DND-41 (cell line): Measurements from ENCODE around the gene RAB44.

Experiments
- ATAC-seq: fragments of 200-7000 bp; cut with Tn5 transposase; 3 replicates; pipeline ENCODE4 v1.9.1; 2021; ENCODE audit warnings: low read depth; ENCODE audit not compliant: insufficient read depth
- DNase-seq: peaks from one replicate; pipeline ENCODE4 v3.0.0-alpha.2; 2020
- H2AFZ ChIP-seq: 2 replicates; pipeline ENCODE4 v1.6.0; 2012; ENCODE audit warnings: low read depth, low read length
- H3K27ac ChIP-seq: 2 replicates; pipeline ENCODE4 v1.5.1; 2012; ENCODE audit warnings: low read length, inconsistent platforms
- H3K27me3 ChIP-seq: fragments of 200-600 bp; sonication (generic); 2 replicates; pipeline ENCODE4 v1.6.0; 2012; ENCODE audit warnings: low read length, mild to moderate bottlenecking, inconsistent platforms; ENCODE audit not compliant: insufficient read depth, poor library complexity
- H3K36me3 ChIP-seq: 2 replicates; pipeline ENCODE4 v1.5.1; 2012; ENCODE audit warnings: low read length, inconsistent platforms; ENCODE audit not compliant: insufficient read depth
- H3K4me1 ChIP-seq: 2 replicates; pipeline ENCODE4 v1.5.1; 2012; ENCODE audit warnings: mild to moderate bottlenecking, low read length; ENCODE audit not compliant: insufficient read depth
- H3K4me2 ChIP-seq: 2 replicates; pipeline ENCODE4 v1.6.0; 2012; ENCODE audit warnings: mild to moderate bottlenecking, moderate library complexity, low read length, inconsistent platforms; ENCODE audit not compliant: insufficient read depth
- H3K4me3 ChIP-seq, 2 experiments: fragments of 200-600 bp in 1 of 2; shearing (Covaris generic) in 1 of 2; 2 replicates each; pipeline ENCODE4 v1.5.1; 2012 to 2016; ENCODE audit warnings: inconsistent platforms in 2 of 2, low read length in 2 of 2, mild to moderate bottlenecking in 2 of 2, low read depth in 1 of 2, moderate library complexity in 1 of 2
- H3K79me2 ChIP-seq: 2 replicates; pipeline ENCODE4 v1.6.0; 2012; ENCODE audit warnings: low read length, inconsistent platforms; ENCODE audit not compliant: insufficient read depth
- H3K9ac ChIP-seq: 2 replicates; pipeline ENCODE4 v1.6.0; 2012; ENCODE audit warnings: low read depth, mild to moderate bottlenecking, inconsistent platforms, low read length, moderate library complexity
- H3K9me3 ChIP-seq: 2 replicates; pipeline ENCODE4 v1.5.1; 2012; ENCODE audit warnings: low read length, moderate library complexity, mild to moderate bottlenecking, inconsistent platforms; ENCODE audit not compliant: insufficient read depth, severe bottlenecking
- H4K20me1 ChIP-seq: 2 replicates; pipeline ENCODE4 v1.6.0; 2012; ENCODE audit warnings: low read length; ENCODE audit not compliant: insufficient read depth
- EZH2 ChIP-seq: IDR thresholded peaks from 3 replicates; pipeline ENCODE4 v1.6.1; 2012; ENCODE audit warnings: borderline replicate concordance, low read depth, mild to moderate bottlenecking, moderate library complexity, low read length, inconsistent platforms; ENCODE audit not compliant: severe bottlenecking
- TF ChIP-seq, protein P1 (sequence below): IDR thresholded peaks from 2 replicates; pipeline ENCODE4 v1.5.1; 2012; ENCODE audit warnings: borderline replicate concordance, low read length, moderate library complexity, mild to moderate bottlenecking; ENCODE audit not compliant: poor library complexity, severe bottlenecking; ENCODE audit errors: extremely low read depth

RAB44 gene

GRCh38 chr6:36688063-36688738 is 9.4 kb upstream of the RAB44 start:
- no peaks in the 10 kb centered on the region for H3K27me3 ChIP-seq
- ATAC-seq, result no peak
- H3K27ac ChIP-seq, result no peak overlapping the region
- TF ChIP-seq, protein P1, sequence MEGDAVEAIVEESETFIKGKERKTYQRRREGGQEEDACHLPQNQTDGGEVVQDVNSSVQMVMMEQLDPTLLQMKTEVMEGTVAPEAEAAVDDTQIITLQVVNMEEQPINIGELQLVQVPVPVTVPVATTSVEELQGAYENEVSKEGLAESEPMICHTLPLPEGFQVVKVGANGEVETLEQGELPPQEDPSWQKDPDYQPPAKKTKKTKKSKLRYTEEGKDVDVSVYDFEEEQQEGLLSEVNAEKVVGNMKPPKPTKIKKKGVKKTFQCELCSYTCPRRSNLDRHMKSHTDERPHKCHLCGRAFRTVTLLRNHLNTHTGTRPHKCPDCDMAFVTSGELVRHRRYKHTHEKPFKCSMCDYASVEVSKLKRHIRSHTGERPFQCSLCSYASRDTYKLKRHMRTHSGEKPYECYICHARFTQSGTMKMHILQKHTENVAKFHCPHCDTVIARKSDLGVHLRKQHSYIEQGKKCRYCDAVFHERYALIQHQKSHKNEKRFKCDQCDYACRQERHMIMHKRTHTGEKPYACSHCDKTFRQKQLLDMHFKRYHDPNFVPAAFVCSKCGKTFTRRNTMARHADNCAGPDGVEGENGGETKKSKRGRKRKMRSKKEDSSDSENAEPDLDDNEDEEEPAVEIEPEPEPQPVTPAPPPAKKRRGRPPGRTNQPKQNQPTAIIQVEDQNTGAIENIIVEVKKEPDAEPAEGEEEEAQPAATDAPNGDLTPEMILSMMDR, result no peak
- no peak for TF ChIP-seq EZH2
- no peak overlapping the region for H3K9ac ChIP-seq
- H3K9me3 ChIP-seq, result no peaks in the 10 kb centered on the region
- H2AFZ ChIP-seq, result no peak overlapping the region
- H4K20me1 ChIP-seq, result no peaks in the 10 kb centered on the region
- peaks cover 16% of the 10 kb centered on the region for H3K4me1 ChIP-seq
- peaks cover 11% of the 10 kb centered on the region; the same call in 1 of the 2 replicates for H3K79me2 ChIP-seq
- peaks cover 30% of the 10 kb centered on the region for H3K36me3 ChIP-seq
- no peak overlapping the region for H3K4me2 ChIP-seq
- H3K4me3 ChIP-seq, result no peak overlapping the region
- no peak for DNase-seq

DNA sequence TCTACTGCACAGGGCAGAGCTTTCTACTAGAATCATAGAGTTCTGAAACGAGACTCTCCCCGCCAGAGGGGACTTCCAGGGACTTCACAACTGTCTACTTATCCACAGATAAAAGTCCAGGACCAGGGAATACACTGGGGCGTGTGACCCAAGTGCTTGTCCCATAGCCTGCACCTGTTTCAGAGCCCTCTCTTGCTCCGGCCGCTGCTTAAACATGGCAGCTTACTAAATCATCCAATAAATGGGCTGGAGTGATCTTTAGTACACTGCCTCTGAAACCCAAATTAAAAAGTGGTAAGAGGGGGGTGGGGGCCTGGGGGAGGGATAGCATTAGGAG is 8.9 kb upstream of the RAB44 start:
- no peak overlapping the region for H3K4me2 ChIP-seq
- peaks cover 6% of the 10 kb centered on the region; the same call in 1 of the 2 replicates for H3K79me2 ChIP-seq
- H3K9ac ChIP-seq, result no peak overlapping the region
- TF ChIP-seq, protein P1, result no peak
- TF ChIP-seq EZH2, result no peak
- peaks cover 11% of the 10 kb centered on the region for H3K4me1 ChIP-seq
- no peaks in the 10 kb centered on the region for H3K9me3 ChIP-seq
- H3K27me3 ChIP-seq, result no peaks in the 10 kb centered on the region
- peaks cover 29% of the 10 kb centered on the region for H3K36me3 ChIP-seq
- ATAC-seq (no peak), DNase-seq (no peak)
- H3K4me3 ChIP-seq, result no peak overlapping the region
- no peak overlapping the region for H3K27ac ChIP-seq
- no peak overlapping the region for H2AFZ ChIP-seq
- no peaks in the 10 kb centered on the region for H4K20me1 ChIP-seq

DNA sequence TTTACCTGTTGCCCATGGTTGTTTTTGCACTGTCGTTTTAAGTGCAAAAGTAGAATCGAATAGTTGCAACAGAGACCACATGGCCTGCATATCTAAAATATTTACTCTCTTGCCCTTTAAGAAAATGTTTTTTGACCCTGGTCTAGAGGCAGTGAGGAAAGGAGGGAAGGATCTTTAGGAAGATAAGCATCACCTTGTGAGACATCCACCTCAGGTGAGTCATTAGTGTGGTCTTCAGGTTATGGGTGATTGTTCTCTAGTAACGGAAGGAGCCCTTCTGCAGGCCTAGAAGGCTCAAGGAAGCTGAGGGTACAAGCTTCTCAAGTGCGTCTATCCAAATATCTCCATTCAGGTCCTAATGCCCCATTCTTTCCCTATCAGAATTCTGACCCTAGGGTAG is 6.6 kb upstream of the RAB44 start:
- Histone ChIP-seq H3K27ac (no peak overlapping the region), H3K27me3 (no peaks in the 10 kb centered on the region), H3K9me3 (no peaks in the 10 kb centered on the region), H3K4me1 (peaks cover 6% of the 10 kb centered on the region; the same call in 1 of the 2 replicates), H4K20me1 (no peaks in the 10 kb centered on the region), H2AFZ (no peak overlapping the region), H3K4me2 (no peak overlapping the region), H3K79me2 (no peaks in the 10 kb centered on the region), H3K9ac (no peak overlapping the region), H3K4me3 (no peak overlapping the region), H3K36me3 (peaks cover 10% of the 10 kb centered on the region; the same call in 1 of the 2 replicates)
- TF ChIP-seq, protein P1, result no peak
- TF ChIP-seq EZH2, result no peak
- DNase-seq (no peak), ATAC-seq (no peak)

- TF ChIP-seq, protein P1, result no peak
- TF ChIP-seq EZH2, result no peak
- H3K4me3 ChIP-seq, result no peak overlapping the region
- H3K27ac ChIP-seq, result no peak overlapping the region
- H3K79me2 ChIP-seq, result no peaks in the 10 kb centered on the region
- no peaks in the 10 kb centered on the region for H3K27me3 ChIP-seq
- DNase-seq (no peak), ATAC-seq (no peak)
- H3K4me1 ChIP-seq, result peaks cover 6% of the 10 kb centered on the region; the same call in 1 of the 2 replicates
- no peak overlapping the region for H2AFZ ChIP-seq
- peaks cover 4% of the 10 kb centered on the region; the same call in 1 of the 2 replicates for H3K36me3 ChIP-seq
- H3K9ac ChIP-seq, result no peak overlapping the region
- H3K4me2 ChIP-seq, result no peak overlapping the region
- no peaks in the 10 kb centered on the region for H4K20me1 ChIP-seq
- no peaks in the 10 kb centered on the region for H3K9me3 ChIP-seq
These were observed 6.0 kb upstream of the RAB44 start for GRCh38 chr6:36691612-36692011.
